GM18499 (cell line): Measurements from ENCODE around the gene NLRP1.

ENCODE experiments used
- ATAC-seq: cut with Tn5 transposase; IDR thresholded peaks from one replicate; pipeline ENCODE4 v1.9.1; 2021; ENCODE audit warnings: moderate number of reproducible peaks; ENCODE audit not compliant: insufficient read depth, unreplicated experiment

Gene NLRP1

DNA sequence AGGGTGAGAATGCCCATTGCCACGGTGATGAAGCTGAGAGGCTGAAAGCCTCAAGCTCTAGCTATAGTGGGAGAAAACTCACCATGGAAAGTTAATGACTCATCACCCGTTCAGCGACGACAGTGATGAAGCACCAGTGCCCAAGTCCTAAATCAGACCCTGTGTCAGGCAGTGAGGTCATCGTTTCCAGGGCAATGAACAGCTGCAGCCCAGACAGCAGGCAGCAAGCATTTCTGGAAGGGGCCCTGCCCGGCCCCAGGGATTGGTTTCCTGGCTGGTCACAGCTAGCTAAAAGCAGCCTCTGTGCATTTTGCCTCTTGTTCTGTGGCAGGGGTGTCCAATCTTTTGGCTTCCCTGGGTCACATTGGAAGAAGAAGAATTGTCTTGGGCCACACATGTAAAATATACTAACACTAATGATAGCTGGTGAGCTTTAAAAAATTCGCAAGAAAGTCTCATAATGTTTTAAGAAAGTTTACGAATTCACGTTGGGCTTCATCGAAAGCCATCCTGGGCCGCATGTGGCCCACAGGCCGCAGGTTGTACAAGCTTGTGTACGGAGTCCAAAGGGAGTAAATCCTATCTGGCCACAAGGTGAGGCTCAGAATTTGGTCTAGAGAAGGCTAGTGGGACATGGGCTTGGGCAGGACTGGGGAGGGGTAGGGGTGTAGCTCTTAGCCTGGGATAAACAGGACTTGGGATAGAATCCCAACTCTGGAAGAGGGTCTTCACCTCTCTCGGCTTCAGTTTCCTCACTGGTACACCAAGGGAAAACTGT lies 57.3 kb downstream of the NLRP1 start:
- ATAC-seq: no peak

DNA sequence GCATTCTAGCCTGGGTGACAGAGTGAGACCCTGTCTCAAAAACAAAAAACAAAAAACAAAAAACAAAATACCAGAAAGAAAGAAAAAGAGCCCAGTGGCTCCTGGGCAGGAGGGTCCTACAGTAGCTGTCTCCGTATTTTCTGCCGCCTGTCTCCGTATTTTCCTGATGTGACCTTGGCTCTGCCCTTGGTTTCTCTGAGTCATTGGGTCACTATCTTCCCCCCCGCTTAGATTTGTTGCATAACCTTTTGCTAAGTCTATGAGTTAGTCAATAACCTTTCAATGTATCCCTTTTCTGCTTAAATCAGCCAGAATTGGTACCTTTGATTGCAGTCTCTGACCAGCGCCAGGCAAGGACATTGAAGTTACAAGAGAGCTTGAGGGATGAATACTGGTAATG lies 61.1 kb downstream of the NLRP1 start:
- no peak for ATAC-seq

GRCh38 chr17:5522476-5522875 lies 61.8 kb downstream of the NLRP1 start:
- ATAC-seq: no peak

- ATAC-seq: no peak
Measured at GRCh38 chr17:5516060-5516792, 68.1 kb downstream of the NLRP1 start.

DNA sequence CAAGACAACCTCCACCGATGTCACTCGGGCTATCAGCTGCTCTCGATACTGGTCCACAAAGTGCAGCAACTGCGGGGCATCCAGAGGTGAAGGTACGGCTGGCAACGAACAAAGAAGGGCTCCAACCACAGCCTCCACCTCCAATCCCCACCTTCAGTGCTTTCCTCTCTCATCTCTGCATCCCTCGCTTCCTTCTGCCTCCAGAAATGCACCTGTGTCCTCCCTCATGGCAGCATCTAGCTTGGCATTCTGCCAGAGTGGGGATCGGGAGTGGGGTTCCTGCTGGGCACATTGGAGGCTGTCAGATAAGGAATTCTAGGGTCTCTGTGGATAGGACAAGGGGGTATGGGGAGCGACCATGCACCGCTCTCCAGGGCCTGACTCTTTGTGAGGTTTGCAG lies 69.3 kb downstream of the NLRP1 start:
- no peak for ATAC-seq

DNA sequence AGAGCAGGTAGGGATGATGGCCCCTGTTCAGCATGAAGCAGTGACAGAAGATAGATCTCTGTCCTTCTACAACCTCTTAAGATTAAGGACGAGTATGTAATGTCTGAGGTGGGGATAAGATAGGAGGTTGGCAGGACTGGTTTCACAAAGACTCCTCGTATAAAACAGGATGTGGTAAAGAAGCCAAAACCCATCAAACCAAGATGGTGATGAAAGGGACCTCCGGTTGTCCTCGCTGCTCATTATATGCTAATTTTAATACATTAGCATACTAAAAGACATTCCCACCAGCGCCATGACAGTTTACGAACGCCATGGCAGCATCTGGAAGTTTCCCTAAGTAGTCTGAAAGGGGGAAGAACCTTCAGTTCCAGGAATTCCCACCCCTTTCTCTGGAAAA lies 70.7 kb downstream of the NLRP1 start:
- ATAC-seq: no peak

- no peak for ATAC-seq
Measured at GRCh38 chr17:5511401-5512225, 72.7 kb downstream of the NLRP1 start.

DNA sequence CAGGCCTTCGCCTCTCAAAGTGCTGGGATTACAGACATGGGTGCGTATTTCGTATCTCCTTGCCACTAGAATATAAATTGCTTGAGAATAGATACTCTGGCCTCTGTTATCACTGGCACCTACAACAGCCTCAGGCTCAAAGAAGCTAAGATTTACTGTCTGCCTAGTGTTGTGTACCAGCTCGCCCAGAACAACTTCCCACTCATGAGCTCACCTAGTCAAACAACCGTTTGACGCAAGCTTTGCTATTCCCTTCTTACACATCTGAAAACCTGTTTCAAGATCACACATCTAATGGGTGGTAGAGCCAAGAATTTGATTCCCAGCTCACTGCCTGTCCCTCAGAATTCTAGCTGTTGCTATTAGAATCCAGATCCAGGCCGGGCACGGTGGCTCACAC lies 73.5 kb downstream of the NLRP1 start:
- no peak for ATAC-seq

DNA sequence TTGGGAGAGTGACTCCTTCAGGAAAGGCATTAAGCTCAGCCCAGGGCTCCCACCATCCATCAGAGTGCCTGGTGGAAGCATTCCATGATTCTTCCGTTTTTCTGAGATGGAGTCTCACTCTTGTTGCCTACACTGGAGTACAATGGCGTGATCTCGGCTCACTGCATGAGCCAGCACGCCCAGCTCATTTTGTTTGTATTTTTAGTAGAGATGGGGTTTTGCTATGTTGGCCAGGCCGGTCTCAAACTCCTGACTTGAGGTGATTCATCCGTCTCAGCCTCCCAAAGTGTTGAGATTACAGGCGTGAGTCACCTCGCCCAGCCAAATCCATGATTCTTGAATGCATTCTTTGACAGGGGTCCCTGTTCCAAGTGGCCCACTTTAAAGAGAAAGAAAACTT lies 74.8 kb downstream of the NLRP1 start:
- no peak for ATAC-seq

DNA sequence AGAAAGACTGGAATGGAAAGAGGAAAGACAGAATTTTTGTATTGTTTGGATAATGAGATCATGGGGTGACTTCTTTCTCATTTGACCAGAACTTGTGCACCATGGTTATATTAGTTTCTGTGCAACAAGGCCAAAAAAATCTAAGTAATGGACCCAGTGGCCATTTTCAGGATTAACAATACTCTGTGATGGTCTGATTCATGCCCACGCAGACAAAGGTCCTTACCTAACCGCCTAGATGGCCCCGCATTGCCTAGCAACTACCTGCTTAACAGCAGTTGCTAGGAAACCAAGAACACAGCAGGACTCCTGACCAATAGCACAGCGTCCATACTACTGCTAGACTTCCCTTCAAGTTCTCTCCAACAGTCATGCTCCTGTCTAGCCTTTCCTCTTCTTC lies 75.5 kb downstream of the NLRP1 start:
- no peak for ATAC-seq

DNA sequence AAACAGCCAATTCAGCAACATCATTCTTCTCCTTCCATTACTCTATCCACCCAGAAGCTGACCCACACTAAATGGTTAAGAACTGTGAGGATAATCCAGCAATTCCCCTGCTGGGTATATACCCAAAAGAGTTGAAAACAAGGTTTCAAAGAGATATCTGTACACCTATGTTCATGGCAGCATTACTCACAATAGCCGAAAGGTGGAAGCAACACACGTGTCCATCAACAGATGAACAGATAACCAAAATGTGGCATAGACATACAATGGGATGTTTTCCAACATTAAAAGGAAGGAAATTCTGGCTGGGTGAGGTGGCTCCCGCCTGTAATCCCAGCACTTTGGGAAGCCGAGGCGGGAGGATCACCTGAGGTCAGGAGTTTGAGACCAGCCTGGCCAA lies 78.0 kb downstream of the NLRP1 start:
- no peak for ATAC-seq

DNA sequence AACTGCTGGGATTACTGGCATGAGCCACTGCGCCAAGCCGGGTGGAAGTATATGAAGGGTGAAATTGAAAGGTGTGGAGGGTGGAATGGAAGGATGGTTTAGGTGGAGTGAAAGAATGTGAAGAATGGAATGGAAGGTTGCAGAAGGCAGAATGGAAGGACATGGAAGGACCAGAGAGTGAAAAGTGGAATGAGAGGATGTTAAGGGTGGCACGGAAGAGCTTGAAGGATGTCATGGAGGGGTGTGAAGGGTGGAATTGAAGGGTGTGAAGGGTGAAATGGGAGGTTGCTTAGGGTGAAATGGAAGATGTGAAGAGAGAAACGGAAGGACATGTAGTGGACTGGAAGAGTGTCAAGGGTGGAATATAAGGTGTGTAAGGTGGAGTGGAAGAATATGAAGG lies 81.8 kb downstream of the NLRP1 start:
- ATAC-seq: no peak

- ATAC-seq: no peak
Measured at GRCh38 chr17:5501685-5502084, 82.6 kb downstream of the NLRP1 start.

DNA sequence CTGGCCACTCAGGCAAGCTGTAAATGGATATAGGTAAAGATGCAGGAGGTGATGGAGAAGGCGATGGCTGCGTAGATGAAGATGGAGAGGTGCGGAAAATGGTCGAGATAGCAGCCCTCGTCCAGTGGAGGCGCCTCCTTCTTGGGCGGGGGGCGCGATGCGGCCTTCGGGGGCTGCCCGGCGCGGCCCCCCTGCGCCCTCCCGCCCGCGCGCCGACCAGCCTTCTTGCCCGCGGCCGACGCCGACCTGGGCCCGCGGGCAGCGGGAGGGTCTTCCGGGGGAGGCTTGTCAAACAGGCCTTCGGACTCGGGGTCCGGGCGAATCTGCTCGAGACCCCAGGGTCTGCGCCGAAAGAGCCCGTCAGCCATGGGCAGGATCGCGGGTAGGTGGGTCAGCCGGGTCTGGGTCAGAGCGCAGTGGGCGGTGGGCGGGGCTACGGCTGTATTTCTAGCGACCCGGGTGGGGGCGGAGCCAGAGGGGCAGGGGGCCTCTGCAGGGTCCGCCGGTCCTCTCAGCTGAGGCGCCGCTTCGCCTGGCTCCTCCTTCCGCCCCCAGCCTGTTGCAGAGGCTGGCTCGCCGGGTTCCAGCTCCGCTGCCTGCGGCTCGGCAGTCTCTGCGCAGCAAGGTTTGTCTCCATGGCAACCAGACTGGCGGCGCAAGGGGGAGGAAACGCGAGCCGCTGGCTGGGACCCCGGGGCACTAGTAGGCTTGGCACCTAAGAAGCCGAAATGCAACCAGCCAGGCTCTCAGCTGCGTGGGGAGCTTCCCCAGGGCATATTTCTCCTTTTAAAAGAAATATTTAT lies 83.5 kb downstream of the NLRP1 start:
- ATAC-seq: no peak

- no peak for ATAC-seq
Measured at GRCh38 chr17:5500247-5500588, 84.1 kb downstream of the NLRP1 start.

DNA sequence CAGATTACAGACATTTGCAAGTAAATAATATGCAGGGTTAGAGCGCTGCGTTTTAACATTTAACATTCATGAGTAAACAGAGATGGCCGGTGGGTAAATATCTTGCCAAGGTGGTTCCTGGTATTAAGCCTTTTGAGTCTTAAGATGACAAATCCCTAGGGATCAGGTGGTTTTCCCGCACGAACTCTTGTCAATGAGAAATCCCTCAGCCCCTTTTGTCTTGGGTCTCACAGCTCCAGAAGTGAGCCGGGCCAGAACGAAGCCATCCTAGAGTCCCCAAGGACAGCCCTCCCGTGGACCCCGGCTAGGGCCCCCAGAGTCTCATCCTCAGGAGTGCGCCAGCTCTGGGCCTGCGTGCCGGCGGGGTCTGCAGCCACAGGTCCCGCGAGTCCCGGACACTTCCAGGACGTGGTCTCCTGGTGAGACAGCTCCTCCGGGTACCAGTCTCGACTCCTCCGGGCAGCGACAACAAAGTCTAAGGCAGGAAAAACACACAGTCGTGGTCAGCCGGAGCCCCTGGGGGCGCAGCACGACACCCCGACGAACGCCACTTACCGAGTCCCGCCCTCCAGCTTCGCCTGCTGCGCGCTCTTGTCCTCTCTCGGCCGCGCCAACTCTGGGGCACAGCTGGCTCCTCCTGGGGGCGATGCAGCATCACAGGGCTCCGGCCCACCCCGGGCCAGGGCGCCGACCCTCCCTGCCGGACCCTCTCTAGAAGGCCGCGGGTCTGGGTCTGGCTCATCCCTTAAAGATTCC lies 84.7 kb downstream of the NLRP1 start:
- ATAC-seq: no peak

DNA sequence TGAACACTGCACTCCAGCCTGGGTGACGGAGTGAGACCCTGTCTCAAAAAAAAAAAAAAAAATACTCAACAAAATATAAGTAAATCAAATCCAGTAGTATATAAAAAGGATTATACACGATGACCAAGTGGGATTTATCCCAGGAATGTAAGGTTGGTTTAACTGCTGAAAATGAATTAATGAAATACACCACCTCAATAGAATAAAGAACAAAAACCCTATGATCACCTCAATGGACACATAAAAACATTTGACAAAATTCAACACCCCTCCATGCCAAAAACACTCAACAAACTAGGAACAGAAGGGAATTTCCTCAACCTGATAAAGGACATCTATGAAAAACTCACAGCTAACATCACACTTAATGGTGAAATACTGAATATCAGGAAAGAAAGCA lies 91.3 kb downstream of the NLRP1 start:
- no peak for ATAC-seq

DNA sequence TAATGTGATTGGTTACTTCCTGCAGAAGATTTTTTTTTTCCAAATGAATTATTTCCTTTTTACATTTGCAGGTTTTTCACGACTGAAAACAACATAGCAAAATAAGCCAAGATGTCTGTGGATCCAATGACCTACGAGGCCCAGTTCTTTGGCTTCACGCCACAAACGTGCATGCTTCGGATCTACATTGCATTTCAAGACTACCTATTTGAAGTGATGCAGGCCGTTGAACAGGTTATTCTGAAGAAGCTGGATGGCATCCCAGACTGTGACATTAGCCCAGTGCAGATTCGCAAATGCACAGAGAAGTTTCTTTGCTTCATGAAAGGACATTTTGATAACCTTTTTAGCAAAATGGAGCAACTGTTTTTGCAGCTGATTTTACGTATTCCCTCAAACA lies 95.6 kb downstream of the NLRP1 start:
- no peak for ATAC-seq

DNA sequence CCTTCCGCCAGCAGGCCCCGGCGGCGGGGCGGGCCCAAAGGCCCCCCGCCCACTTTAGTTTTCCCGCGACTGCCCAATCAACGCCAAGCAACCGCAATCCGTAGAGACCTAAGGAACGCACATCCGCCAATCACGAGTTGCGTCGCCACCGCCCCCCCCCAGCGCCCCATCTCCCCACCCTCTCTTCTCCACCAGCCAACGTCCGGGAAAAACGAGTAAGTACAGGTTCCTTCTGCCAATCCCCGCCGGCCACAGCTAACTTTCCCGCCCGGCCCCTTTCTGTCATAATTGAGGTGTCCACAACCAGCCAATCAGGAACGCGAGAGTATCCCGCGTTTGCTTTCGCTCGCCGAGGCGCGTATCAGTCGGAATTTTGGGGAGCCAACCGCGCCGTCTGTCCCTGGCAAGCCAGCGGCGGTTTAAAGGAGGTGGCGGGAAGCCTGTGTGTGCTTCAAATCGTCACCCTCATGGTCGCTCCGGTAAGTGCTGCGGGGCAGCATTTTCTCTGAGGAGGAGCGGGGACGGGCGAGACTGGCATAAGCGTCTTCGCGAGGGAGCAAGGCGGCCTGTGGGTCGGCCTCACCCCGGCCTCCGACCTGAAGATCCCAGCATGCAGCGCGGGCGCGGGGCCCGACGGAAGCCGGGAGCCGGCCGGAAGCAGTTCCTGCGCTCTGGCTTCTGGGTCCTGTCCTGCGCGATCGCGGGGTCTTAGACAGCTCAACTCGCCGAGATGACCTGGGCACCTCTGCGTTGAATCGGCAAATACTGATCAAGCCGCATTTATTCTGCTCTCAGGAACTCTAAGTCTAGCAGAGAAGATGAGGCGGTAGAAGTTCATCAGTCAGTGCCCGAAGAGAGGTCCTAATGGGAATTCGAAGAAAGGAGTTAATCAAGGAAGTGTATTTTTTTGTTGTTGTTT lies 97.8 kb downstream of the NLRP1 start, which contains the start of gene MIS12:
Gene MIS12, plus strand, starts transcription at position 361 of the 919 bp plus-strand sequence. CDS start 2,297 bp downstream, outside the sequence.
- ATAC-seq: peak; percentile 72
